ENCODE data around the gene RETN. TPM values are rescaled to one million over a fixed set of nuclear protein-coding genes. Genes with fewer than 3 reads are reported as not detected.
A peak's percentile ranks its signal among the peaks of the same experiment; 100 is the strongest.

Gene RETN
- 8.5 TPM for total RNA-seq

DNA sequence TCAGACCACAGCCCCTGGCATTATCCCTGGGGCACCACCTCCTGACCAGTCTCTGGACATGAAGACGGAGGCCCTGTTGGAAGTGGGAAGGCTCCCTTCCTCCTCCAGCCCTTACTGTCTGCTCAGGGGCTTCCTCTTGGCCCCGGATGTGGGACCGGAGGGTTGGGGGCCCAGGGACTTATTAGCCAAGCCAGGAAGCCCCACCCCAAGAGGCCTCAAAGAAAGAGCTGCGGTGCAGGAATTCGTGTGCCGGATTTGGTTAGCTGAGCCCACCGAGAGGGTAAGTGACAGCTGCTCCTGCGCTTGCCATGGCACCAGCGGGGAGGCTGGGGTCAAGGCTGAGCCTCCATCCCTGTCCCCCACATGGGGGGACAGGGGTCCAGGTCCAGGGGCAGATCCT lies at the start of gene RETN:
TSS of gene RETN (plus strand) at position 208 of the 400 bp plus-strand sequence. CDS start 278 bp downstream, outside the sequence.
- no peak for DNase-seq

GRCh38 chr19:7619671-7620441 lies 49.0 kb upstream of the RETN start:
- DNase-seq, result no peak

DNA sequence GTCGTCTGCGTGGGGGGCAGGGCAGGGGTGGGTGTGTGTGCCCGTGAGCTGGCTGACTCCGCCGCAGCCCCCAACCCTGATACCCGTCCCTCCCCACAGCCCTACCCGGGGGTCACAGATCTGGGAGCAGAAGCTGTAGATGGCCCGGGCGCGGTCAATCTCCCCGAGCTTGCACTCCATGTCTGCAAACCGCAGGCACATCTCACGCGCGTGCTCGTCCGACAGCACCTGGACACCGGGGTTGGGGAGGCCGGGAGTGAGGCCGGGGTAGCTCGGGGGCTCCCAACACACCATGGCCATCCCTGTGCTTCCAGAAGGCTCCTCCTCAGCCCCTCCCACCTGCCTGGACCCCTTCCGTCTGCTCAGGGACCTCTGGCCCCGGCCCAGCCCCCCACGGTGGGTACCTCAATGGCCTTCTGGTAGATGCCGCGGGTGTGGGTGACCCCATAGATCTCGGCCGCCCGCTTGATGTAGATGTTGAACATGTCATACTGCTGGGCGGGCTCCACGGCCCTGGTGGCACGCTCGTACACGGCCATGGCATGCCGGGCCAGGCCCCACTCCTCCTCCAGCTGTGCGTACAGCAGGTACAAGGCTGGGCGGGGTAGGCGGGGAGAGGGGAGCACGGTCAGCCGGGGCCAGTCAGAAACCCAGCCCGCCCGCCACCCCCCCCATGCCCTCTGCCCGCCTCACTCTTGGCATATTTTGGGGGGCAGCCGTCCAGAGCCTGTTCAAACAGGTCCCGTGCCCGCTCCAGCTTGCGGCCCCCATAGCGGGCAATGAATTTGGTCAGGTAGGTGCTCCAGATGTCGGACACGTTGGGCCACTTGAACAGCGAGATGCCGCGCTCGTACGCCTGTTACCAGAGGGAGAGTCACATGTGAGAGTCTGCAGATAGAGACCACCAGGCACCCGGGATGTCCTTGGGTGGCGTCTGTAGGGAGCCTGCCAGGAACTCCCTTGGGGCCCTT lies 48.1 kb upstream of the RETN start:
- DNase-seq, result no peak

GRCh38 chr19:7622933-7623685 lies 45.7 kb upstream of the RETN start:
- DNase-seq, result no peak

- no peak for DNase-seq
Measured at GRCh38 chr19:7623725-7624603, 44.9 kb upstream of the RETN start.

DNA sequence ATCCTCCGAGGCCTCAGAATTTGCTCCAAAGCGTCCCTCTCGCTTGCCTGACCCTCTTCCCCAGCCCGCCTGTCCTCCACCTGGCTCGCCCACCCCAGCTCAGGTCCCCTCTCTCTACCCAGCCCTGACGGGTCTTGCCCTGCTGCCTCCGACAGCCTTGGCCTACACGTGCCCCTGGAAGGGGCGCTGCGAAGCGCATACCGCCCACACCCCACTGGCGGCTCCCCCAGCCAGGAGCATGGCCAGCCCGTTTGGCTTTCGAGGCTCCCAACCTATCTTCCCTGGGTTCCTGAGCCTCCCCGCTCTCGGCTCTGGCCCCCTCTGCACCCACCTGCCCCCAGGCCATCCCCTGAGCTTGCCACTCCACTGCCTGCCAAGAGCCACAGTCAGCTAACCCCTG lies 44.0 kb upstream of the RETN start:
- no peak for DNase-seq

- DNase-seq, result no peak
Measured at GRCh38 chr19:7625763-7626372, 43.0 kb upstream of the RETN start.

DNA sequence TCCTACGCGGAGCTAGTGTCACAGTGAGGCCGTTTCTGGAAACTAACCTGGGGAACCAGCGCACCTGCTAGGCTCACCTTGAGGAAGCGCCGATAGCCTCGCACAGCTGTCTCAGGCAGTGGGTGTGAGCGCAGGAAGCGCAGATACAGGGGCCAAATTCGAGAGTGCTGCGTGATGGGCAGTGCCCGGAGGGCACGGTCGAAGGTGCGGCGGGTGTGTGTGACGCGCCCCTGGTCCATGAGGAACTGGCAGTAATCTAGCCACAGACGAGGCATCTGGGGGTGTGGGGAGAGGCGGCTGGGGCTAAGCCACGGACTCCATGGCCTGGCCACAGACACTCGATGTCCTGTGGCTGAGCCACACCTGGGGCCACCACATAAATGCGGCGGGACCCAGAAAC lies 41.7 kb upstream of the RETN start:
- no peak for DNase-seq

DNA sequence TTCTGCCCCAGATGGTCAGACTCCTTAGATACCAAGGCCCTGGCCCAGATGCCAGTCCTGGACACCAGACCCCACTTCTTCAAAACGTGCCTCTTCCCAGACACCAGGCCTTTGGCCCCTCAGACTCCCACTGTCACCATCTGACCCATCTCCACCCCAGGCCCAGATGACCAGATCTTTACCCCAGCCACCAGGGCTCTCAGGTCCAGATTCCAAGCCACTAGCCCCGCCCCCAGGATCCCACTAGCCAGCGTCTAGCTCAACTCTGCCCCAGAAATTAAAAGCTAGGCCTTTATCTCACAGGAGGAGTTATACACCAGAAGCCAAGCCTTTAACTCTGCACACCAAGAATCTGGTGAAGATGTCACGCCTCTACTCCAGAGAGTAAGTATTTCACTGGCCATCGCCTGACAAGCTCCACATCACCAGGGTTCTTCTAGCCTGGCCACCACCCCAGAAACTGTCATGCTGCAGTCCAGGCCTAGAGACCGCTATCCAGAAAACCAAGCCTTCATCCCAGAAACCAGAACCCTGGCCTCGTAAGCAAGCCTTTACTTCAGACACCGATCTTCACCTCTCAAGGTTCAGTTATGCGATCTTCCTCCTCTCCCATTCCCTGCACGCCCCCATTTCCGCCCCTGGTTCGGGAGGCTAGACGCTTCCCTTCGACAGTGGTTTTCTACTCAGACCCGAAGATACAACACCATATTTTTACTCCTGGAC lies 40.1 kb upstream of the RETN start:
- DNase-seq, result no peak

DNA sequence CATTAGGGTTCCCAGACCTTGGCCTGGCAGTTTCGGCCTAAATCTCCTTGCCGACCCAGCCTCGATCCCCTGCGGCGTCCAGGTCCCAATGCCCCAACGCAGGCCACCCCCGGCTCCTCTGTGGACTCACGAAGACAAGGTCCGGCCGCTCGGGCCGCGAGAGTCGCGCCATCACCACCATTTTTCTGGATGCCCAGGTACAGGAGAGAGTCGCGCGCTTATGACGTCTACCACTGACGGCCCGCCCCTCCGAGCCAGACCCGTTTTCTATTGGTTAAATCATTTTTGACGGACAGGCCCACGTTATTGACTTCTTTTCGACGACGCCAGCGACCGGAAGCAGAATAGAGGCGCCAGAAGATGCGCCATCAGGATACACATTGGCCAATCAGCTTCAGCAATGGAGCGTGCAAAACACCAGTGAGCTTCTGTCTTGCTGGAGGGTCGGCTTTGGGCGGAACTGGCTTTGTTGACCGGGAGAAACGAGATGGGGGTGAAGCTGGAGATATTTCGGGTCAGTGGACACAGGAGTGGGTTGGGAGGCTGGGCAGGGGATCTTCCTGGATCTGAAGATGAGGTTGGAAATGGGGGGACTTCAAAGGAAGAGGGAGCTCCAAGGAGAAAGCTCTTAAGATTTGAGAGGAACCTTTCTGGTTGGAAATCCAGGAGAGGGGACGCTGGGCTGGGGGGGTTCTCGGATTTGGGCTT lies 39.3 kb upstream of the RETN start, which contains the start of the genes PET100 and XAB2:
TSS of gene PET100 (plus strand) at position 447 of the 708 bp plus-strand sequence. CDS start at position 488, 41 bp downstream.
TSS of gene XAB2 (minus strand) at position 199 of the 708 bp plus-strand sequence. CDS start at position 181, 18 bp downstream.
- peak; percentile 100 for DNase-seq

DNA sequence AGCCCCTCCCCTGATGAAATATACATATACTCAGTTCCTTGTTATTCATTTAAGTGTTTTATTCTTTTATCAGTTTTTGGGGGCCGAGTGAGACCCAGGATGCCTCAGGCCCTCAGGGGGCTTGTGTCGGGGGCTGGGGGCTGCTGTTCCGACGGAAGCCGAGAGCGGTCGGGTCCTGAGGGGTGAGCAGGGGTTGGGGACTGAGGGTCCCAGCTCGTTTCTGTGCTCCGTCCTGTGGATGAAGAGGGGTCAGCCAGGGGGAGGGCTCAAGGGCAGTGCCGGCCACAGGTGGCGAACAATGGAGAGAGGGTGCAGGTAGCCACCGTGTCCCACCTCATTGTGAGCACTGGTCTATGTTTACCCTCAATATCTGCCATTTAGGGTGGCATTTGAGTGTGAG lies 37.3 kb upstream of the RETN start:
- no peak for DNase-seq

GRCh38 chr19:7632340-7633203 lies 36.3 kb upstream of the RETN start:
- DNase-seq, result no peak

DNA sequence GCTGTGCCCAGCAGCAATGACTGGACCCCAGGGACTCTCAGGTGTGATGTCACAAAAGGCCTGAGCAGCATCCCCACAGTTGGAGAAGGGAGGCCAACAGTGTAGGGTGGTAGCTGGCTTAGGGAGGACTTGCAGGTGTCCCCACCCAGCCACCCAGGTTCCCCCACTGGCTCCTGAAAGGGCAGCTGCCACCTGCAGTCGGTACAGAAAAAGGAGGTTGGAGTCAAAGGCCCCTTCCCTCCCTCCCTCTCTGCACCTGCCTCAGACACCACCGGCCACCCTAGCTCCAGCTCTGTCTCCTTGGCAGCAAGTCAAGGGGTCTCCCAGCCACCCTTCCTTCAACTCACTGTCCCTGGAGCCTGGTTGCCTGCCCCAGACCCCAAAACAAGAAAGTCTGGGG lies 35.2 kb upstream of the RETN start, which contains the start of gene PCP2:
TSS of gene PCP2 (minus strand) at position 22 of the 400 bp plus-strand sequence. CDS start 262 bp downstream, outside the sequence.
- DNase-seq, result no peak

DNA sequence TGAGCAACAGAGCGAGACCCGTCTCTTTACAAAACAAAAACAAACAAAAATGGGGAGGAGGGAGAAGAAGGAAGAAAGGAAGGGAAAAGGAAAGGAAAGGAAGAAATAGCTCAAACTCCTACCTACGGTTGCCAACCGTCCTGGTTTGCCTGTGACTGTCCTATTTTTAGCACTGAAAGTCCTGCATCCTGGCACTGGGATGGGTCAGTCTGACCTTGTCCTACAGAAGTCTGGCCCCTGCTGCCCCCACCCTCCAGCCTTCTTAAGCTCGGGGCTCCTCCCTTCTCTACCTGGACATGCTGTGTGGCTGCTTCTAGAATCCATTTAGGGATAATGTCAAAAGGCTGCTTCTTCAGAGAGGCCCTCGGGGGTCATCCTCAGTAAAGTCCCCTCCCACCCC lies 33.2 kb upstream of the RETN start:
- no peak for DNase-seq

GRCh38 chr19:7636317-7636690 lies 32.5 kb upstream of the RETN start:
- DNase-seq, result no peak

DNA sequence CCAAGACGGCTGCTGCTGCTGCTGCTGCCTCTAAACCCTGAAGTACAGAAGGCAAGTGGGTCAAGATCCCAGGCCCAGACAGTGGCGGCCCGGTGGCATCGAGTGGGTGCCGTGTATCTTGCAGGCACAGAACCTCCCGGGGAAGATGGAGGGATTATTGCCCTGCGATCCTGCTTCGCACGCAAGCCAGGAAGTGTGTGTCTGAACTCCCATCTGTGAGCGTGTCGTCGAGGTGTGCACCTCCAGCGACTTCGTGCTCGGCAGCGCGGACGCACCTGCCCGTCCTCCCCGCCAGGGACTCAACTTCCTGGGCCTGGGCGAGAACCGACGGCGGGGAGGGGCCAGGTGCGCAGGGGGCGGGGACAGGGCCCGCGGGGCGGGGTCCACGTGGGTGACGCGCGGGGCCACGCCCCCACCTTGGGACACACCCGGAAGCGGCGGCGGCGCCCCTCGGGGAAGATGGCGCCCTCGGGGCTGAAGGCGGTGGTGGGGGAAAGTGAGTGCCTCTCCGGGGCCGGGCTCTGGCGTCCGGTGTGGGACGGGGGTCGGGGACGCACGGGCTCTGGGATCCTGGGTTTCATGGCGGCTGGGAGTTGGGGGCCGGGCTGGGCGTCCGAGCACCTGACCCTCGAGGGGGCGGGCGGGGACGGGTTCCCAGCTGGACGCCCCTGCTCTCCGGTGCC lies 32.0 kb upstream of the RETN start, which contains the start of gene STXBP2:
TSS of gene STXBP2 (plus strand) at position 420 of the 683 bp plus-strand sequence. CDS start at position 460, 40 bp downstream.
- DNase-seq, result no peak
